ENCODE measurements around the gene ZBTB46.

ZBTB46 gene

DNA sequence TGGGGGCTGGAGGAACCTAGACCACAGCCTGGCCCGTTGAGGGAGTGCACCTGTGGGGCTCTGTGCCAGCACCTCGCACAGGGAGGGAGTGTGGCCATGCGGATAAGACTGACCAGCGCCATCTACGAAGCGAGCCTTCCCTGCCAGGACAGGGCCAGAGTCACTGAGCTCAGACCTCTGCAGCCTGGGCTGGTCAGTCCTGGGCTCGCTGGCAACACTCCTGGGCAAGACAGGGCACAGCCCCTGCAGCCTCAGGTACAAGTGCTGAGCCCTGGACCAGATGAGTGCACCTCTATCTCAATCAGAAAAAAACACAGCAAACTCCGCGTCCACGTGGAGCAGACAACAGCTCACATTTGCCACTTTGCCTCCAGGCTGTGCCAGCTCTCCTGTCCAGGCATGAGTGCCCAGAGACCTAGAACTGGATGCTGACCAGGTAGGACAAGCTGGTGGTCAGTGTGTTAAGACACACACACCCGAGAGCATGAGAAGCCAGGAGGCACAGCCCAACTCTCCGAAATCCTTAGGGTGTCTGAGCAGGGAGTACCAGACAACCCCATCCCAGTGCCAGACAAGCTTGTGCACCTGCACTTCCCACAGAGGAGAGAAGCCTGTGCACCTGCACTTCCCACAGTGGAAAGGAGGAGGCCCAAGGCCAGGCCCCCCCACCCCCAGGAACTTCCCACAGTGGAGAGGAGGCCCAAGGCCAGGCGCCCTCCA is 128.2 kb downstream of the ZBTB46 start:
- TF ChIP-seq REST (IDR thresholded peaks at IDR 0.05; ENCODE audit: insufficient read depth in 1 of 2, low read depth in 2 of 2, low read length in 2 of 2) (no peak), POLR2AphosphoS5 (IDR thresholded peaks at IDR 0.05; ENCODE audit: low read depth, low read length) (no peak), FOXP2 (optimal IDR thresholded peaks at IDR 0.05; ENCODE audit: borderline replicate concordance, extremely low read depth, extremely low read length, insufficient read depth) (no peak), TAF1 (IDR thresholded peaks at IDR 0.05; ENCODE audit: borderline replicate concordance, insufficient read depth, low read length) (no peak), SIN3A (IDR thresholded peaks at IDR 0.05; ENCODE audit: borderline replicate concordance, insufficient read depth, low read length) (no peak)

- no peak for TF ChIP-seq SIN3A (IDR thresholded peaks at IDR 0.05; ENCODE audit: borderline replicate concordance, insufficient read depth, low read length)
- no peak; the same call in 1 of the 2 replicates for TF ChIP-seq POLR2AphosphoS5 (IDR thresholded peaks at IDR 0.05; ENCODE audit: low read depth, low read length)
- TF ChIP-seq REST (IDR thresholded peaks at IDR 0.05; ENCODE audit: insufficient read depth in 1 of 2, low read depth in 2 of 2, low read length in 2 of 2) = no peak
- TF ChIP-seq TAF1 (IDR thresholded peaks at IDR 0.05; ENCODE audit: borderline replicate concordance, insufficient read depth, low read length) = no peak
- no peak for TF ChIP-seq FOXP2 (optimal IDR thresholded peaks at IDR 0.05; ENCODE audit: borderline replicate concordance, extremely low read depth, extremely low read length, insufficient read depth)
These were observed 128.9 kb downstream of the ZBTB46 start for GRCh38 chr20:63702036-63702665.

GRCh38 chr20:63701329-63702035 is 129.6 kb downstream of the ZBTB46 start:
- TF ChIP-seq POLR2AphosphoS5 (IDR thresholded peaks at IDR 0.05; ENCODE audit: low read depth, low read length) (peak; percentile 55; the same call in 1 of the 2 replicates), FOXP2 (optimal IDR thresholded peaks at IDR 0.05; ENCODE audit: borderline replicate concordance, extremely low read depth, extremely low read length, insufficient read depth) (no peak)

DNA sequence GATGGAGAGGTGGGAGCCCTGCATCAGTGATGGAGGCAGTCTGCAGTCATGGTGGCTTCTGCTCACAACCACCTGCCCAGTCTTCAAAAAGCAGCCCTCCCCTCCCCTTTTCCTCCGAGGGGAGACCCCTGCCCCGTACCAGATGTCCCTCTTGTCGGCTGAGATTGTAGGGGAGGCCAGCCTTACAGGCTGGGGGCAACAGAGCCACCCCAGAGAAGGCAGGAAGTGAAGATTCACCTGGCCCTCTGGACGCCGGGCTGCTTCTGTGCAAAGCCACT is 130.1 kb downstream of the ZBTB46 start:
- no peak for TF ChIP-seq FOXP2 (optimal IDR thresholded peaks at IDR 0.05; ENCODE audit: borderline replicate concordance, extremely low read depth, extremely low read length, insufficient read depth)
- no peak for TF ChIP-seq TAF1 (IDR thresholded peaks at IDR 0.05; ENCODE audit: borderline replicate concordance, insufficient read depth, low read length)
- no peak for TF ChIP-seq SIN3A (IDR thresholded peaks at IDR 0.05; ENCODE audit: borderline replicate concordance, insufficient read depth, low read length)
- TF ChIP-seq REST (IDR thresholded peaks at IDR 0.05; ENCODE audit: insufficient read depth in 1 of 2, low read depth in 2 of 2, low read length in 2 of 2) = no peak
- no peak for TF ChIP-seq POLR2AphosphoS5 (IDR thresholded peaks at IDR 0.05; ENCODE audit: low read depth, low read length)

DNA sequence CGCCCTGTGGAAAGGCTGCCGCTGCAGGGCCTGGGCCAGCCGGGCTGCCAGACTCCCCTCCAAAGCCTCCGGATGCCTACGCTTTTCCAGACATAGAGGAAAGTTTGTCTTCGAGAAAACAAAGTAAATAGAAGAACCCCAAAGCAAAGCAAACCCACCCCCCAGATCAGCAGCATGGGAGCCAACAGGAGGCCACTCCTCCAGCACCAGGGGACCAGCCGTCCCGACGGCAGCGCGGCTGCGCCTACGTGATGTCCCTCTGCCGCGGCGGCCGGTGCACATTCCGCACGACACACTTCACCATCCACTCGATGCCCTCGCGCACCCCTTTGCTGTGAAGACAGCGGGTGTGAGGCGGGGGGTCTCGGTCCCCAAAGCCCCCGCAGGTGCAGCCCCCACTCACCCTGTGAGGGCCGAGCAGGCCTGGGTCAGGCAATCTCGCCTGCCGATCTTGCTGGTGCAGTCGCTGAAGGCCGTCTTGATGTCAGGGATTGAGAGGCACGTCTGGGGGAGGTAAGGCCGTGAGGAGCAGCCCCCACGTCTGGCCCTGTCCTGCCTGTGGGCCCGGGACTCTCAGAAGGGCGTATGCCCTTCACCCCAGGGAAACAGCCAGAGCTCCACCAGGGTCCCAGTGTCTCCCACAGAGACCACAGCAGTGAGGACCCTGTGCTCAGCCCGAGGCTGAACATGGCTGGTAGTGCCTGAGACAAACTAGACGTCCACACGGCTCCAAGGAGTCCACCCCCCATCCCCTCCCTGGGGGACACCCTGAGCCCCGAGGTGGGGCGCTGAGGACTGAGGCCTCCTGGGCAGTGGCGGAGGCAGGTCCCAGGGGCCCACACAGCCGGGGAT is 130.6 kb downstream of the ZBTB46 start:
- TF ChIP-seq REST (IDR thresholded peaks at IDR 0.05; ENCODE audit: insufficient read depth in 1 of 2, low read depth in 2 of 2, low read length in 2 of 2) (no peak), FOXP2 (optimal IDR thresholded peaks at IDR 0.05; ENCODE audit: borderline replicate concordance, extremely low read depth, extremely low read length, insufficient read depth) (no peak), TAF1 (IDR thresholded peaks at IDR 0.05; ENCODE audit: borderline replicate concordance, insufficient read depth, low read length) (no peak), SIN3A (IDR thresholded peaks at IDR 0.05; ENCODE audit: borderline replicate concordance, insufficient read depth, low read length) (no peak), POLR2AphosphoS5 (IDR thresholded peaks at IDR 0.05; ENCODE audit: low read depth, low read length) (no peak; the same call in 1 of the 2 replicates)
